Measurements from ENCODE around the gene SVIL.
A peak's percentile ranks its signal among the peaks of the same experiment; 100 is the strongest.

SVIL gene

DNA sequence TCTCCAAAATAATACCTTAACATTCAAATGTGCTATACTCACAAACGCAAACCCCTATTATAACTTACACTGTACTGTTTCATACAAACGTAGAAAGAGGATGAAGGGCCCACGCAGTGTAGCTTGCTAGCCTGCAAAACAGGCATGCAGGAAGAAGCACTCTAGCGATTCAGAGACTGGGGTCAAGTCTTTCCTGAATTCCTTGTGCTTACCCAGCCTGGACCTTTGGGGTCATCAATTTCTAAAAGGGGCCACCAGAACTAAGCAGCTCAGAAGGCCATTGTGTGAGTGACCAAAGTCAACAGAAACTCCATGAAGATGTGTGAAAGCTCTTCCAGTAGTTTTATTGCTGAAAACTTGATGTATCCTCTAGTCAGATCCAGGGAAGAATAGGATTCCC is 111.9 kb downstream of the SVIL start:
- TF ChIP-seq EP300 (IDR thresholded peaks at IDR 0.05; ENCODE audit: borderline replicate concordance) (no peak), TEAD4 (IDR thresholded peaks at IDR 0.05) (no peak), CREB1 (IDR thresholded peaks at IDR 0.05; ENCODE audit: low read depth) (no peak), FOXM1 (IDR thresholded peaks at IDR 0.05; ENCODE audit: borderline replicate concordance, low read depth) (no peak), CEBPB (IDR thresholded peaks at IDR 0.05) (no peak), TAF1 (IDR thresholded peaks at IDR 0.05; ENCODE audit: low read depth) (no peak), ZBTB7A (IDR thresholded peaks at IDR 0.05; ENCODE audit: low read depth) (no peak), TCF12 (IDR thresholded peaks at IDR 0.05; ENCODE audit: low read depth) (no peak)
- TF ChIP-seq, protein P1, sequence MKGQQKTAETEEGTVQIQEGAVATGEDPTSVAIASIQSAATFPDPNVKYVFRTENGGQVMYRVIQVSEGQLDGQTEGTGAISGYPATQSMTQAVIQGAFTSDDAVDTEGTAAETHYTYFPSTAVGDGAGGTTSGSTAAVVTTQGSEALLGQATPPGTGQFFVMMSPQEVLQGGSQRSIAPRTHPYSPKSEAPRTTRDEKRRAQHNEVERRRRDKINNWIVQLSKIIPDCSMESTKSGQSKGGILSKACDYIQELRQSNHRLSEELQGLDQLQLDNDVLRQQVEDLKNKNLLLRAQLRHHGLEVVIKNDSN (IDR thresholded peaks at IDR 0.05) = no peak

DNA sequence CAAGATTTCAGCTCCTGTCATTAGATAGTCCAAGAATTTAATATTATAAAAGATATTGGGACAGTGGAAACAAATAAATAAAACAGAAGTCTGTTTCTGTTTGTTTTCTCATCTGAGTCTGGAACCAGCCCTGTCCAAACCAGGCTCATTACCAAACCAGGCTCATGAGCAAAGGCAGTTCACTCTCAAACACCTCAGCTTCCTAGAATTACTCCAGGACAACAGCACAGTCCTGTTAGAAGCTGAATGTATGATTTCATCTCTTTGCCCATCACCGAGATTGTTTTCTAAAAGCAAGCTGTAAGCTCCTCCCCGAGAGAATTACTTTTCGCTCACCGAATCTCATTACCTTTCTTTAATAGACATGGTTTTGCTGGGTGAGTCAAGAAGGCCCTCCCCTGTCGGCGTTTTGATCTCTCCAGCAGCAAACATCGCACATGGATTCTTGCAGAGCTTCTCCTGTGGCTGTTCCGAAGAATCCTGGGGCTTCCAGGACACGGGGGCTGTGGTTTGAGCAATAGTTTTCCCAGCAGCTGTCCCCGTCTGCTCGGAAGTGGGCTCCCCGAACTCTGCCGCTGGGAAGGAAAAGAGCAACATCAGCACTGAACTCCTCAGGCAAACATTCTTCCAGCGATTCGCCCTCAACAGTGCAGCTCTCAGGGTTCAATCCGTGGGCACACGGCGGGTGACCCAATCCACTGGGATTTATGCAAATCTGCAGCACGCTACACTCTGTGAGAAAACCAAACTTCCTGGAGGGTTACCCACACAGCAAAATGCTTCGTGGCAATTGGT is 112.5 kb downstream of the SVIL start:
- TF ChIP-seq, protein P1 (IDR thresholded peaks at IDR 0.05) = no peak
- TF ChIP-seq YY1 (IDR thresholded peaks at IDR 0.05; ENCODE audit: low read depth) = no peak
- no peak for TF ChIP-seq NFIC (IDR thresholded peaks at IDR 0.05)
- no peak for TF ChIP-seq TEAD4 (IDR thresholded peaks at IDR 0.05)
- no peak for TF ChIP-seq CEBPB (IDR thresholded peaks at IDR 0.05)
- TF ChIP-seq, protein P2, sequence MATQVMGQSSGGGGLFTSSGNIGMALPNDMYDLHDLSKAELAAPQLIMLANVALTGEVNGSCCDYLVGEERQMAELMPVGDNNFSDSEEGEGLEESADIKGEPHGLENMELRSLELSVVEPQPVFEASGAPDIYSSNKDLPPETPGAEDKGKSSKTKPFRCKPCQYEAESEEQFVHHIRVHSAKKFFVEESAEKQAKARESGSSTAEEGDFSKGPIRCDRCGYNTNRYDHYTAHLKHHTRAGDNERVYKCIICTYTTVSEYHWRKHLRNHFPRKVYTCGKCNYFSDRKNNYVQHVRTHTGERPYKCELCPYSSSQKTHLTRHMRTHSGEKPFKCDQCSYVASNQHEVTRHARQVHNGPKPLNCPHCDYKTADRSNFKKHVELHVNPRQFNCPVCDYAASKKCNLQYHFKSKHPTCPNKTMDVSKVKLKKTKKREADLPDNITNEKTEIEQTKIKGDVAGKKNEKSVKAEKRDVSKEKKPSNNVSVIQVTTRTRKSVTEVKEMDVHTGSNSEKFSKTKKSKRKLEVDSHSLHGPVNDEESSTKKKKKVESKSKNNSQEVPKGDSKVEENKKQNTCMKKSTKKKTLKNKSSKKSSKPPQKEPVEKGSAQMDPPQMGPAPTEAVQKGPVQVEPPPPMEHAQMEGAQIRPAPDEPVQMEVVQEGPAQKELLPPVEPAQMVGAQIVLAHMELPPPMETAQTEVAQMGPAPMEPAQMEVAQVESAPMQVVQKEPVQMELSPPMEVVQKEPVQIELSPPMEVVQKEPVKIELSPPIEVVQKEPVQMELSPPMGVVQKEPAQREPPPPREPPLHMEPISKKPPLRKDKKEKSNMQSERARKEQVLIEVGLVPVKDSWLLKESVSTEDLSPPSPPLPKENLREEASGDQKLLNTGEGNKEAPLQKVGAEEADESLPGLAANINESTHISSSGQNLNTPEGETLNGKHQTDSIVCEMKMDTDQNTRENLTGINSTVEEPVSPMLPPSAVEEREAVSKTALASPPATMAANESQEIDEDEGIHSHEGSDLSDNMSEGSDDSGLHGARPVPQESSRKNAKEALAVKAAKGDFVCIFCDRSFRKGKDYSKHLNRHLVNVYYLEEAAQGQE (IDR thresholded peaks at IDR 0.05; ENCODE audit: low read depth) = no peak
- TF ChIP-seq ZBTB7A (IDR thresholded peaks at IDR 0.05; ENCODE audit: low read depth) = no peak
- TF ChIP-seq TAF1 (IDR thresholded peaks at IDR 0.05; ENCODE audit: low read depth) = no peak
- TF ChIP-seq RAD21 (IDR thresholded peaks at IDR 0.05; ENCODE audit: low read depth) = no peak
- TF ChIP-seq EP300 (IDR thresholded peaks at IDR 0.05; ENCODE audit: borderline replicate concordance) = no peak
- no peak for TF ChIP-seq TCF12 (IDR thresholded peaks at IDR 0.05; ENCODE audit: low read depth)
- no peak for TF ChIP-seq CREB1 (IDR thresholded peaks at IDR 0.05; ENCODE audit: low read depth)

DNA sequence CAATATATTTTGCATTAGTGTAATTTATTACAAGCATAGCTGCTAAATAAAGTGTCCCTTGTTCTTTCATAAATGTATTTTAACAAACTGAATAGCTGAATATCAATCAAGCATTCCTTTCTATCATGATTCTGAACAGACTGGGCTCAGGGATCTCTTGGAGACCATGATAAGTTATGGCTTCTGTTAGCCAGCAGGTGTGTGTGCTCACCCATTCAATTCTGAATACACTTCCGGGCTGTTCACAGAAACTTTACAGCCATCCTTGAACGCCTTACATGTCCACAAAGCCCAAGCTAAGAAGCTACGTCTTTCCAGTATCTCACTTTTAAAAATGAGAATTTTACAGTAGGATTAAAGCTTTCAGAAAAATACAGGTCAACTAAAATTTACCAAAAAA is 115.1 kb downstream of the SVIL start:
- TF ChIP-seq TCF12 (IDR thresholded peaks at IDR 0.05; ENCODE audit: low read depth) (no peak), FOXM1 (IDR thresholded peaks at IDR 0.05; ENCODE audit: borderline replicate concordance, low read depth) (no peak), YY1 (IDR thresholded peaks at IDR 0.05; ENCODE audit: low read depth) (no peak), TAF1 (IDR thresholded peaks at IDR 0.05; ENCODE audit: low read depth) (no peak), NFIC (IDR thresholded peaks at IDR 0.05) (no peak), RAD21 (IDR thresholded peaks at IDR 0.05; ENCODE audit: low read depth) (no peak), EP300 (IDR thresholded peaks at IDR 0.05; ENCODE audit: borderline replicate concordance) (no peak), ZBTB7A (IDR thresholded peaks at IDR 0.05; ENCODE audit: low read depth) (no peak), TEAD4 (IDR thresholded peaks at IDR 0.05) (no peak)
- TF ChIP-seq, protein P3, sequence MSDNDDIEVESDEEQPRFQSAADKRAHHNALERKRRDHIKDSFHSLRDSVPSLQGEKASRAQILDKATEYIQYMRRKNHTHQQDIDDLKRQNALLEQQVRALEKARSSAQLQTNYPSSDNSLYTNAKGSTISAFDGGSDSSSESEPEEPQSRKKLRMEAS (IDR thresholded peaks at IDR 0.05) = no peak

DNA sequence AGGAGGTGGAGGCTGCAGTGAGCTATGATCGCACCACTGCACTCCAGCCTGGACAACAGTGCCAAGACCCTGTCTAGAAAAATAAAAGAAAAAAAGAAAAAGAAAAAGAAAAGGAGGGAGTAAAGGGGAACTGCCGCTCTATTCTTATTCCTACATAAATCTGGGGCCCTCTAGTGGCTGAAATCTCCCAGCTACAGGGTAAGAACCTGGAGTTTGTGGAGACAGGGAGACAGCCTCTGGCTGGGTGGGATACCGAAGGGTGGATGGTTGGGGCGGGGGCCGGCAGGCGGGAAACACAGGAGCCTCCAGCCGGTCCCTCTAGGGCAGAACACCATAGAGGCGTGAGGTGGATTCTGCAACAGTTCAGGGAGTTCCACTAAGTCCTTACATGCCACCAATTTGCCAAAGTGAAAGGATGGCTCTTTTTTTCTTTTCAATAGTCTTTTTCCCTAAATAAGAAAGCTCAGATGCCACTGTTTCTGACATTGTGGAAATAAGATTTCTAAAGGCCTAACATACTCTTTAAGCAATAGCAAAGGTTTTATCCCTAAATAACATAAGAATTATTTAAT is 117.3 kb downstream of the SVIL start:
- TF ChIP-seq, protein P3 (IDR thresholded peaks at IDR 0.05) = no peak
- TF ChIP-seq EP300 (IDR thresholded peaks at IDR 0.05; ENCODE audit: borderline replicate concordance) (no peak), EGR1 (IDR thresholded peaks at IDR 0.05) (no peak), CEBPB (IDR thresholded peaks at IDR 0.05) (no peak), RAD21 (IDR thresholded peaks at IDR 0.05; ENCODE audit: low read depth) (peak; percentile 15; the same call in 1 of the 2 replicates)

DNA sequence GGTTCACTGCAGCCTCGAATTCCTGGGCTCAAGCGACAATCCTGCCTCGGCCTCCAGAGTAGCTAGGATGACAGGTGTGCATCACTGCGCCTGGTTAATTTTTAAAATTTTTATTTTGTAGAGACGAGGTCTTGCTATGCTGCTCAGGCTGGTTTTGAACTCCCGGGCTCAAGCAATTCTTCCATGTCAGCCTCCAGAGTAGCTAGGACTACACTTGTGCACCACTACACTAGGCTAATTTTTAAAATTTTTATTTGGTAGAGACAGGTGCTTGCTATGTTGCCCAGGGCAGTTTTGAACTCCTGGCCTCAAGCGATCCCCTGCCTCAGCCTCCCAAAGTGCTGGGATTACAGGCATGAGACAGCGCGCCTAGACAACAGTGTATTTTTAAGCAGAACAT is 120.5 kb downstream of the SVIL start:
- no peak for TF ChIP-seq TEAD4 (IDR thresholded peaks at IDR 0.05)
- TF ChIP-seq TAF1 (IDR thresholded peaks at IDR 0.05; ENCODE audit: low read depth) = no peak

DNA sequence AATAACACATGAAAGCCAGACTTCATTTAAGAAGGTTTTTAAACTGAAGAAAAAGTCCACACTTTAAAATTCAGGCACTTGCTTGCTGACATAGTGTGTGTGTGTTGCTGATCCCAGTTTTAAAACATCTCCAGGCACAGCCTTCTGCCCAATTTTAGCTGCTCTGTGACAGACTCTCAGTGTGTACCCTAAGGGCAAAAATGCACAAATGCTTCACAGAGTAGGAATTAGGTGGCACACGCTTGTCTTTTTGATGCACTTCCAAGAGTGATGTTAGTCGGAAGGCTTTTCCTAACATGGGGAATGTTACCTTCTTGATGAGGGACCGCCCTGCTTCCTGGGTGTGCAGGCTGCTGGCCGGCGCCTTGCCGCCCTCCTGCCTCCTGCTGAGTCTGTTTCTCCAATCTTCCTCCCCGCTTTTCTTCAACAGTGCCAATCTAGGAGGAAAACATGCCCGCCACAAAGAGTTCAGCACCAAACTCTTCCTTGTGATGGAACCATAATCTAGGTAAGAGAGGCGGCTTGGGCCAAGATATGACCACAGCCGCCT is 122.3 kb downstream of the SVIL start:
- TF ChIP-seq, protein P3 (IDR thresholded peaks at IDR 0.05) = no peak
- TF ChIP-seq, protein P1 (IDR thresholded peaks at IDR 0.05) = no peak
- TF ChIP-seq CEBPB (IDR thresholded peaks at IDR 0.05) (no peak), TEAD4 (IDR thresholded peaks at IDR 0.05) (no peak), EGR1 (IDR thresholded peaks at IDR 0.05) (no peak), EP300 (IDR thresholded peaks at IDR 0.05; ENCODE audit: borderline replicate concordance) (no peak), NFIC (IDR thresholded peaks at IDR 0.05) (no peak), CREB1 (IDR thresholded peaks at IDR 0.05; ENCODE audit: low read depth) (no peak), TAF1 (IDR thresholded peaks at IDR 0.05; ENCODE audit: low read depth) (no peak), YY1 (IDR thresholded peaks at IDR 0.05; ENCODE audit: low read depth) (no peak), RAD21 (IDR thresholded peaks at IDR 0.05; ENCODE audit: low read depth) (no peak), FOXM1 (IDR thresholded peaks at IDR 0.05; ENCODE audit: borderline replicate concordance, low read depth) (no peak), TCF12 (IDR thresholded peaks at IDR 0.05; ENCODE audit: low read depth) (no peak), ZBTB7A (IDR thresholded peaks at IDR 0.05; ENCODE audit: low read depth) (no peak)
- TF ChIP-seq, protein P2 (IDR thresholded peaks at IDR 0.05; ENCODE audit: low read depth) = no peak
